GM12878 (cell line): ENCODE results near the gene GARIN5B. TPM values are rescaled to one million over a fixed set of nuclear protein-coding genes. Genes with fewer than 3 reads are reported as not detected.

Experiments
- ATAC-seq: fragments of 200-7000 bp; cut with Tn5 transposase; 3 replicates; pipeline ENCODE4 v1.9.1; 2020; ENCODE audit warnings: mild to moderate bottlenecking, moderate library complexity
- BruUV-seq: library from RNA; stranded (reverse); fragments of 400-500 nt; replicated peaks from 2 replicates; lab custom pipeline; 2021; lab: Mats Ljungman, UMichigan
- CTCF ChIA-PET: fragments of 300-600 bp; sonication (Branson Sonifier 250); formaldehyde crosslinking; extraction: SDS; loops from one replicate; lab custom pipeline; 2021; ENCODE audit warnings: inconsistent platforms; lab: Yijun Ruan, JAX
- POLR2A ChIA-PET: fragments of 350-600 bp; formaldehyde crosslinking; extraction: SDS; loops from one replicate; lab custom pipeline; 2021; ENCODE audit warnings: inconsistent platforms; lab: Charles Lee
- RAD21 ChIA-PET: fragments of 300-600 bp; sonication (Branson Sonifier 250); formaldehyde crosslinking; loops from one replicate; lab custom pipeline; 2023; ENCODE audit warnings: antibody characterized with exemption; ENCODE audit not compliant: unreplicated experiment; lab: Charles Lee
- SMC1A ChIA-PET: fragments of 300-600 bp; sonication (Branson Sonifier 250); formaldehyde crosslinking; loops from one replicate; lab custom pipeline; 2023; ENCODE audit not compliant: unreplicated experiment, uncharacterized antibody; lab: Charles Lee
- DNase-seq: peaks from one replicate; pipeline ENCODE4 v3.0.0-alpha.2; 2011; ENCODE audit warnings: low read depth, low spot score
- FAIRE-seq: peaks from 3 replicates; lab custom pipeline; 2011; peaks lifted over from hg19 to GRCh38; lab: Jason Lieb, UNC
- H2AFZ ChIP-seq: 2 replicates; pipeline ENCODE4 v1.6.0; 2011; ENCODE audit warnings: low read depth, low read length, control low read depth; ENCODE audit not compliant: control insufficient read depth
- H3K27ac ChIP-seq: 2 replicates; pipeline ENCODE4 v1.5.1; 2011; ENCODE audit warnings: control low read depth; ENCODE audit not compliant: control insufficient read depth, insufficient read depth
- H3K27me3 ChIP-seq, 2 experiments: replicated peaks in 1 of 2; 2 replicates each; pipeline versions ENCODE4 v1.6.0 to v1.6.1; 2011; ENCODE audit warnings: low read length in 1 of 2; ENCODE audit not compliant: control insufficient read depth in 2 of 2, insufficient read depth in 2 of 2
- H3K36me3 ChIP-seq, 2 experiments: 2 replicates each; pipeline ENCODE4 v1.5.1; 2011; ENCODE audit warnings: low read length in 1 of 2; ENCODE audit not compliant: control insufficient read depth in 2 of 2, insufficient read depth in 2 of 2
- H3K4me1 ChIP-seq: 2 replicates; pipeline ENCODE4 v1.6.1; 2011; ENCODE audit warnings: mild to moderate bottlenecking, low read length, moderate library complexity, mixed read lengths; ENCODE audit not compliant: control insufficient read depth, insufficient read depth
- H3K4me2 ChIP-seq: 2 replicates; pipeline ENCODE4 v1.6.0; 2011; ENCODE audit warnings: control low read depth; ENCODE audit not compliant: control insufficient read depth, insufficient read depth
- H3K4me3 ChIP-seq: fragments of 200-600 bp; sonication (generic); 2 replicates; pipeline ENCODE4 v1.5.1; 2016
- H3K79me2 ChIP-seq: 2 replicates; pipeline ENCODE4 v1.6.0; 2011; ENCODE audit warnings: low read length; ENCODE audit not compliant: control insufficient read depth, insufficient read depth
- H3K9ac ChIP-seq: 2 replicates; pipeline ENCODE4 v1.8.0; 2011; ENCODE audit warnings: low read length, control low read depth, mixed read lengths; ENCODE audit not compliant: control insufficient read depth, insufficient read depth
- H3K9me3 ChIP-seq: replicated peaks from 3 replicates; pipeline ENCODE4 v1.5.1; 2011; ENCODE audit warnings: mild to moderate bottlenecking, low read length; ENCODE audit not compliant: control insufficient read depth, insufficient read depth
- H4K20me1 ChIP-seq: 2 replicates; pipeline ENCODE4 v1.6.0; 2011; ENCODE audit not compliant: control insufficient read depth, insufficient read depth
- BCL11A ChIP-seq: IDR thresholded peaks from 2 replicates; pipeline ENCODE4 v1.6.1; 2011; ENCODE audit warnings: low read depth, low read length
- CEBPZ ChIP-seq: fragments of 150-350 bp; IDR thresholded peaks from 2 replicates; pipeline ENCODE4 v1.6.1; 2016; ENCODE audit warnings: low read depth, low read length
- DPF2 ChIP-seq: fragments of 450-650 bp; IDR thresholded peaks from 2 replicates; pipeline ENCODE4 v1.6.1; 2017; ENCODE audit warnings: mild to moderate bottlenecking
- ETV6 ChIP-seq, 2 experiments: fragments of 450-650 bp in 1 of 2; IDR thresholded peaks in 1 of 2; conservative IDR thresholded peaks in 1 of 2; 2 replicates each; pipeline ENCODE4 v1.6.1; 2014; ENCODE audit warnings: antibody characterized with exemption in 1 of 2, borderline replicate concordance in 1 of 2, low read depth in 1 of 2, mild to moderate bottlenecking in 1 of 2, moderate library complexity in 1 of 2
- FOXK2 ChIP-seq: fragments of 450-650 bp; IDR thresholded peaks from 2 replicates; pipeline ENCODE4 v1.6.1; 2017; ENCODE audit warnings: mild to moderate bottlenecking, moderate library complexity
- FOXM1 ChIP-seq: IDR thresholded peaks from 2 replicates; pipeline ENCODE4 v1.6.1; 2012; ENCODE audit warnings: low read depth, mild to moderate bottlenecking, inconsistent platforms, low read length, moderate library complexity
- HCFC1 ChIP-seq: fragments of 150-350 bp; IDR thresholded peaks from 2 replicates; pipeline ENCODE4 v1.6.1; 2014; ENCODE audit warnings: low read length
- KLF5 ChIP-seq: fragments of 450-650 bp; IDR thresholded peaks from 2 replicates; pipeline ENCODE4 v1.6.1; 2014; ENCODE audit warnings: mild to moderate bottlenecking; ENCODE audit not compliant: partially characterized antibody
- RAD21 ChIP-seq: IDR thresholded peaks from 2 replicates; pipeline ENCODE4 v1.6.1; 2011; ENCODE audit warnings: mild to moderate bottlenecking, low read depth, low read length, moderate library complexity; ENCODE audit not compliant: insufficient read depth
- RAD51 ChIP-seq: fragments of 450-650 bp; IDR thresholded peaks from 2 replicates; pipeline ENCODE4 v1.6.1; 2016; ENCODE audit warnings: moderate library complexity, mild to moderate bottlenecking, inconsistent platforms
- SPI1 ChIP-seq: IDR thresholded peaks from 2 replicates; pipeline ENCODE4 v1.6.1; 2011; ENCODE audit warnings: low read depth, mild to moderate bottlenecking, low read length, moderate library complexity, borderline replicate concordance; ENCODE audit not compliant: insufficient read depth
- ZNF207 ChIP-seq: fragments of 450-650 bp; IDR thresholded peaks from 2 replicates; pipeline ENCODE4 v1.6.1; 2014; ENCODE audit warnings: antibody characterized with exemption, mild to moderate bottlenecking, borderline replicate concordance
- ZNF24 ChIP-seq: fragments of 450-650 bp; IDR thresholded peaks from 2 replicates; pipeline ENCODE4 v1.6.1; 2017; ENCODE audit warnings: antibody characterized with exemption, mild to moderate bottlenecking
- ZZZ3 ChIP-seq: IDR thresholded peaks from 2 replicates; pipeline ENCODE4 v1.6.1; 2011; ENCODE audit warnings: low read depth; ENCODE audit not compliant: control insufficient read depth, insufficient read length
- WGBS: methylation state at CpG from one replicate; pipeline ENCODE4 v1.1.6; 2016; ENCODE audit warnings: low lambda C conversion rate; ENCODE audit not compliant: insufficient replicate concordance, insufficient coverage; ENCODE audit errors: missing lambda C conversion rate; 5-methylcytosine and 5-hydroxymethylcytosine counted together
- in situ Hi-C: fragments of 300-500 bp; cut with MboI; formaldehyde crosslinking; loops from 9 replicates; pipeline ENCODE4 v1.14.3; 2018; ENCODE audit warnings: mixed read lengths
- intact Hi-C: fragments of 100-400 bp; cut with micrococcal nuclease; formaldehyde crosslinking; loops from one replicate; pipeline ENCODE4 v1.14.2; 2022; ENCODE audit not compliant: unreplicated experiment
- polyA plus RNA-seq, 11 experiments: library from polyadenylated mRNA; depleted of rRNA in 4 of 11; unstranded in 6 of 11; stranded (reverse) in 5 of 11; fragments of >200 nt; fragmentation: Nextera tagmentation in 4 of 11; fragmentation: Illumina TruSeq in 1 of 11; extraction: Ambion mirVana in 4 of 11; extraction: Trizol in 1 of 11; gene quantifications; 1 replicate in 1 of 11; 2 replicates in 10 of 11; pipeline versions ENCODE4 v1.2.1 to v1.2.3, GENCODE V29; 2011 to 2016; ENCODE audit warnings: inconsistent platforms in 2 of 11, missing spikeins in 2 of 11, low read depth in 1 of 11
- total RNA-seq, 4 experiments: library from RNA; depleted of rRNA in 3 of 4; stranded (reverse); fragments of >200 nt in 3 of 4; fragmentation: Illumina TruSeq in 1 of 4; extraction: Trizol in 1 of 4; gene quantifications; 2 replicates each; pipeline versions ENCODE4 v1.2.1 to v1.2.3, GENCODE V29; 2013 to 2021
- TF ChIP-seq, protein P1 (sequence below): fragments of 450-650 bp; conservative IDR thresholded peaks from 2 replicates; pipeline ENCODE4 v1.6.1; 2017; ENCODE audit warnings: mild to moderate bottlenecking, moderate library complexity
- TF ChIP-seq, protein P2 (sequence below): fragments of 450-650 bp; IDR thresholded peaks from 2 replicates; pipeline ENCODE4 v1.6.1; 2016; ENCODE audit warnings: mild to moderate bottlenecking
- TF ChIP-seq, protein P3 (sequence below): fragments of 450-650 bp; IDR thresholded peaks from 2 replicates; pipeline ENCODE4 v1.6.1; 2017; ENCODE audit warnings: mild to moderate bottlenecking, low read depth, inconsistent platforms; ENCODE audit not compliant: poor library complexity, severe bottlenecking

Gene GARIN5B
- total and polyA plus RNA-seq, 10 of the 15 experiments (the other 5 are each of a cell fraction or from before 2014, with no cell fraction given), result not detected

DNA sequence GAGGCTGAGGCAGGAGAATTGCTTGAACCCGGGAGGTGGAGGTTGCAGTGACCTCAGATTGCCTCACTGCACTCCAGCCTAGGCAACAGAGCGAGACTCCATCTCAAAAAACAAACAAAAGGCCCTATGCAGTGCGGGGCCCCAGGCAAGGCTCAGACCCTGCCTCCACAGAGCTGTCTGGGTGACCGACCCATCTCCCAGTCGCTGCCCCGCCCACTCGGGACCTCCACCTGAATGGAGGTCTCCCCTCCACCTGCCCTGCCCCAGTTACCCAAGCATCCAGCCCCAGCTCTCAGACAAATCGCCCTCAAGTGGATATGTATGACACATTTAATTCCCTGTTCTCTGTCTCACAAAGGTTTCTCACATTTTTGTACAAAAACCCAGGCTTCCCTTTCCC lies 2.2 kb upstream of the GARIN5B start:
- no peak for FAIRE-seq
- H2AFZ ChIP-seq, result no peak overlapping the region
- no peaks in the 10 kb centered on the region for H3K9me3 ChIP-seq
- H3K4me1 ChIP-seq, result no peaks in the 10 kb centered on the region
- no peak for DNase-seq
- in situ Hi-C loops, result no loop called here
- no peak overlapping the region for H3K9ac ChIP-seq
- POLR2A ChIA-PET, result interaction anchor here (0.7 kb wide), 1 partner anchor 71 kb away, joined by 4 read pairs; no protein-coding TSS in a partner anchor
- H3K36me3 ChIP-seq, result no peaks in the 10 kb centered on the region
- SMC1A ChIA-PET, result no interaction called here
- no peak overlapping the region for H3K4me2 ChIP-seq
- no peak overlapping the region for H3K4me3 ChIP-seq
- peaks cover 3 to 10% of the 10 kb centered on the region in 2 experiments; a peak in 3 of 4 replicates for H3K27me3 ChIP-seq
- CTCF ChIA-PET, result no interaction called here
- no peak overlapping the region for H3K27ac ChIP-seq
- H3K79me2 ChIP-seq, result no peaks in the 10 kb centered on the region
- no peak for ATAC-seq
- 13% methylated on average over 7 of the region's 8 CpGs for WGBS
- BruUV-seq, result no TSS peak
- H4K20me1 ChIP-seq, result no peaks in the 10 kb centered on the region
- RAD21 ChIA-PET, result no interaction called here
- intact Hi-C loops, result no loop called here
- TF ChIP-seq ZNF24, result no peak
- TF ChIP-seq FOXK2, result no peak
- TF ChIP-seq CEBPZ, result no peak
- TF ChIP-seq ZZZ3, result no peak
- TF ChIP-seq, protein P1, sequence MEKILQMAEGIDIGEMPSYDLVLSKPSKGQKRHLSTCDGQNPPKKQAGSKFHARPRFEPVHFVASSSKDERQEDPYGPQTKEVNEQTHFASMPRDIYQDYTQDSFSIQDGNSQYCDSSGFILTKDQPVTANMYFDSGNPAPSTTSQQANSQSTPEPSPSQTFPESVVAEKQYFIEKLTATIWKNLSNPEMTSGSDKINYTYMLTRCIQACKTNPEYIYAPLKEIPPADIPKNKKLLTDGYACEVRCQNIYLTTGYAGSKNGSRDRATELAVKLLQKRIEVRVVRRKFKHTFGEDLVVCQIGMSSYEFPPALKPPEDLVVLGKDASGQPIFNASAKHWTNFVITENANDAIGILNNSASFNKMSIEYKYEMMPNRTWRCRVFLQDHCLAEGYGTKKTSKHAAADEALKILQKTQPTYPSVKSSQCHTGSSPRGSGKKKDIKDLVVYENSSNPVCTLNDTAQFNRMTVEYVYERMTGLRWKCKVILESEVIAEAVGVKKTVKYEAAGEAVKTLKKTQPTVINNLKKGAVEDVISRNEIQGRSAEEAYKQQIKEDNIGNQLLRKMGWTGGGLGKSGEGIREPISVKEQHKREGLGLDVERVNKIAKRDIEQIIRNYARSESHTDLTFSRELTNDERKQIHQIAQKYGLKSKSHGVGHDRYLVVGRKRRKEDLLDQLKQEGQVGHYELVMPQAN, result no peak
- TF ChIP-seq FOXM1, result no peak
- TF ChIP-seq ZNF207, result no peak
- TF ChIP-seq, protein P2, sequence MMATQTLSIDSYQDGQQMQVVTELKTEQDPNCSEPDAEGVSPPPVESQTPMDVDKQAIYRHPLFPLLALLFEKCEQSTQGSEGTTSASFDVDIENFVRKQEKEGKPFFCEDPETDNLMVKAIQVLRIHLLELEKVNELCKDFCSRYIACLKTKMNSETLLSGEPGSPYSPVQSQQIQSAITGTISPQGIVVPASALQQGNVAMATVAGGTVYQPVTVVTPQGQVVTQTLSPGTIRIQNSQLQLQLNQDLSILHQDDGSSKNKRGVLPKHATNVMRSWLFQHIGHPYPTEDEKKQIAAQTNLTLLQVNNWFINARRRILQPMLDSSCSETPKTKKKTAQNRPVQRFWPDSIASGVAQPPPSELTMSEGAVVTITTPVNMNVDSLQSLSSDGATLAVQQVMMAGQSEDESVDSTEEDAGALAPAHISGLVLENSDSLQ, result no peak
- TF ChIP-seq RAD51, result no peak
- TF ChIP-seq KLF5, result no peak
- TF ChIP-seq SPI1, result no peak
- no peak for TF ChIP-seq ETV6 (conservative IDR thresholded peaks at IDR 0.05 in 1 of 2, IDR thresholded peaks at IDR 0.05 in 1 of 2; ENCODE audit: borderline replicate concordance in 1 of 2, low read depth in 1 of 2)
- TF ChIP-seq, protein P3, sequence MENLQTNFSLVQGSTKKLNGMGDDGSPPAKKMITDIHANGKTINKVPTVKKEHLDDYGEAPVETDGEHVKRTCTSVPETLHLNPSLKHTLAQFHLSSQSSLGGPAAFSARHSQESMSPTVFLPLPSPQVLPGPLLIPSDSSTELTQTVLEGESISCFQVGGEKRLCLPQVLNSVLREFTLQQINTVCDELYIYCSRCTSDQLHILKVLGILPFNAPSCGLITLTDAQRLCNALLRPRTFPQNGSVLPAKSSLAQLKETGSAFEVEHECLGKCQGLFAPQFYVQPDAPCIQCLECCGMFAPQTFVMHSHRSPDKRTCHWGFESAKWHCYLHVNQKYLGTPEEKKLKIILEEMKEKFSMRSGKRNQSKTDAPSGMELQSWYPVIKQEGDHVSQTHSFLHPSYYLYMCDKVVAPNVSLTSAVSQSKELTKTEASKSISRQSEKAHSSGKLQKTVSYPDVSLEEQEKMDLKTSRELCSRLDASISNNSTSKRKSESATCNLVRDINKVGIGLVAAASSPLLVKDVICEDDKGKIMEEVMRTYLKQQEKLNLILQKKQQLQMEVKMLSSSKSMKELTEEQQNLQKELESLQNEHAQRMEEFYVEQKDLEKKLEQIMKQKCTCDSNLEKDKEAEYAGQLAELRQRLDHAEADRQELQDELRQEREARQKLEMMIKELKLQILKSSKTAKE, result no peak
- TF ChIP-seq BCL11A, result no peak
- no peak for TF ChIP-seq RAD21
- no peak for TF ChIP-seq HCFC1
- no peak for TF ChIP-seq DPF2
